BE2C (cell line): ENCODE data around the gene ATP4B.

Source experiments
- DNase-seq: peaks from one replicate; pipeline ENCODE4 v3.0.0-alpha.2; 2020
- H3K27me3 ChIP-seq: fragments of 250-450 bp; sonication (Bioruptor Pico); 2 replicates; pipeline ENCODE4 v1.5.1; 2020; ENCODE audit warnings: mild to moderate bottlenecking
- H3K36me3 ChIP-seq: fragments of 250-450 bp; sonication (Bioruptor Pico); 2 replicates; pipeline ENCODE4 v1.5.1; 2020; ENCODE audit warnings: mild to moderate bottlenecking
- H3K4me1 ChIP-seq: fragments of 250-450 bp; sonication (Bioruptor Pico); 2 replicates; pipeline ENCODE4 v1.5.1; 2020
- H3K4me3 ChIP-seq: 2 replicates; pipeline ENCODE4 v1.5.1; 2011; ENCODE audit warnings: low read depth, low read length
- H3K9me3 ChIP-seq: fragments of 250-450 bp; sonication (Bioruptor Pico); 2 replicates; pipeline ENCODE4 v1.5.1; 2020
- CTCF ChIP-seq: IDR thresholded peaks from 2 replicates; pipeline ENCODE4 v1.5.1; 2012; ENCODE audit warnings: mild to moderate bottlenecking, low read depth, low read length

The ATP4B gene

GRCh38 chr13:113638806-113639205 lies 19.2 kb downstream of the ATP4B start:
- H3K9me3 ChIP-seq = no peaks in the 10 kb centered on the region
- no peaks in the 10 kb centered on the region for H3K27me3 ChIP-seq
- TF ChIP-seq CTCF = no peak
- peaks cover 89% of the 10 kb centered on the region for H3K36me3 ChIP-seq
- no peak overlapping the region for H3K4me3 ChIP-seq
- DNase-seq = no peak
- no peaks in the 10 kb centered on the region for H3K4me1 ChIP-seq

GRCh38 chr13:113638173-113638746 lies 19.7 kb downstream of the ATP4B start:
- Histone ChIP-seq H3K4me3 (no peak overlapping the region), H3K27me3 (no peaks in the 10 kb centered on the region), H3K4me1 (no peaks in the 10 kb centered on the region), H3K36me3 (peaks cover 94% of the 10 kb centered on the region), H3K9me3 (no peaks in the 10 kb centered on the region)
- DNase-seq = no peak
- TF ChIP-seq CTCF = no peak

- Histone ChIP-seq H3K4me1 (no peaks in the 10 kb centered on the region), H3K36me3 (peaks cover 93% of the 10 kb centered on the region), H3K9me3 (no peaks in the 10 kb centered on the region), H3K27me3 (no peaks in the 10 kb centered on the region), H3K4me3 (no peak overlapping the region)
- no peak for TF ChIP-seq CTCF
- DNase-seq = peak; percentile 3
Observed at GRCh38 chr13:113637262-113638160, 20.5 kb downstream of the ATP4B start.

- no peak for TF ChIP-seq CTCF
- no peaks in the 10 kb centered on the region for H3K27me3 ChIP-seq
- peaks cover 93% of the 10 kb centered on the region for H3K36me3 ChIP-seq
- no peaks in the 10 kb centered on the region for H3K4me1 ChIP-seq
- H3K4me3 ChIP-seq = no peak overlapping the region
- DNase-seq = peak; percentile 1
- no peaks in the 10 kb centered on the region for H3K9me3 ChIP-seq
Observed at GRCh38 chr13:113636266-113636963, 21.6 kb downstream of the ATP4B start.

DNA sequence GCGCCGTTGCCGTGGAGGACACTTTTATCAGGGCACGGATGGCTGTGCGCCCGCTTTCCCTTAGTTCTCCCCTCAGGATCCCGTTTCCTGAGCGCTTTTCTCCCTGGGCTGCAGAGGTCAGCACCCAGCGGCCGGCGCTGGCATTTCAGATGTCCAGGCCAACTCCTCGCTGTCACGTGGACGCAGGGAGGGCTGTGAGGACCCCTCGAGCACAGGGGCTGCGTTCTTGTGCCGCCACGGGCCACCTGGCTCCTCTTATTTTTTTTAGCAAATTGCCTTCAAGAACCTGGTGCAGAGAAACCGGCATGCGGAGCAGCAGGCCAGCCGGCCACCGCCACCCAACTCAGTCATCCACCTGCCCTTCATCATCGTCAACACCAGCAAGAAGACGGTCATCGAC lies 22.3 kb downstream of the ATP4B start:
- H3K36me3 ChIP-seq = peaks cover 96% of the 10 kb centered on the region
- H3K4me1 ChIP-seq = no peaks in the 10 kb centered on the region
- no peaks in the 10 kb centered on the region for H3K27me3 ChIP-seq
- H3K9me3 ChIP-seq = no peaks in the 10 kb centered on the region
- no peak for DNase-seq
- no peak for TF ChIP-seq CTCF
- no peak overlapping the region for H3K4me3 ChIP-seq
